Kidney (tissue), 22 donors: Measurements from ENCODE around the gene NKX2-2. TPM values are rescaled to one million over a fixed set of nuclear protein-coding genes. Genes with fewer than 3 reads are reported as not detected.

Experiments used
- DNase-seq, 5 donors: peaks; one replicate each; pipeline ENCODE4 v3.0.0-alpha.2; 2013 to 2020
- FAIRE-seq: peaks from 2 replicates; lab custom pipeline; 2012; peaks lifted over from hg19 to GRCh38; lab: Jason Lieb, UNC
- H3K27ac ChIP-seq, 2 donors: one replicate each; pipeline ENCODE4 v1.7.0; 2013; ENCODE audit warnings: low read depth in 2 of 2, low read length in 2 of 2, inconsistent platforms in 1 of 2
- H3K27me3 ChIP-seq: one replicate; pipeline ENCODE4 v1.7.1; 2013; ENCODE audit warnings: low read length, inconsistent platforms; ENCODE audit not compliant: control insufficient read depth, insufficient read depth
- H3K36me3 ChIP-seq, 3 donors: one replicate each; pipeline versions ENCODE4 v1.7.0 to v1.7.1; 2013; ENCODE audit warnings: low read length in 3 of 3, control low read depth in 1 of 3, inconsistent platforms in 1 of 3; ENCODE audit not compliant: insufficient read depth in 3 of 3, control insufficient read depth in 2 of 3
- H3K4me1 ChIP-seq, 3 donors: one replicate each; pipeline versions ENCODE4 v1.7.0 to v1.7.1; 2013; ENCODE audit warnings: low read length in 3 of 3, inconsistent platforms in 1 of 3, low read depth in 1 of 3; ENCODE audit not compliant: control insufficient read depth in 2 of 3, insufficient read depth in 2 of 3
- H3K4me3 ChIP-seq, 3 donors: one replicate each; pipeline versions ENCODE4 v1.7.0 to v1.8.1; 2013; ENCODE audit warnings: low read length in 3 of 3, control low read depth in 1 of 3, inconsistent platforms in 1 of 3
- H3K9ac ChIP-seq, 3 donors: one replicate each; pipeline versions ENCODE4 v1.7.0 to v1.7.1; 2013; ENCODE audit warnings: low read length in 3 of 3, control low read depth in 1 of 3, inconsistent platforms in 1 of 3
- H3K9me3 ChIP-seq, 3 donors: one replicate each; pipeline versions ENCODE4 v1.7.0 to v1.7.1; 2013; ENCODE audit warnings: low read length in 3 of 3, control low read depth in 1 of 3, inconsistent platforms in 1 of 3; ENCODE audit not compliant: control insufficient read depth in 2 of 3, insufficient read depth in 1 of 3
- CTCF ChIP-seq: IDR thresholded peaks from 3 replicates; pipeline ENCODE4 v1.5.1; 2012; ENCODE audit warnings: mild to moderate bottlenecking, moderate library complexity, borderline replicate concordance; ENCODE audit not compliant: insufficient read depth; ENCODE audit errors: extremely low read depth
- intact Hi-C: fragments of 100-400 bp; cut with DNase I; formaldehyde crosslinking; loops from one replicate; pipeline ENCODE4 v1.11.1; 2022
- long read RNA-seq, 10 donors: library from polyadenylated mRNA in 1 of 10; unstranded in 1 of 10; transcript quantifications; one replicate each; pipeline ENCODE4 v2.0.0 and lab custom pipeline, GENCODE V29; 2021 to 2026
- polyA plus RNA-seq: library from polyadenylated mRNA; stranded (reverse); fragments of 350-450 nt; fragmentation: Illumina TruSeq; extraction: RNeasy Lipid Tissue Mini Kit (QIAGEN cat#74804); gene quantifications from one replicate; pipeline ENCODE4 v1.2.3, GENCODE V29; 2014; ENCODE audit warnings: low read depth, low replicate concordance; ENCODE audit not compliant: insufficient read depth
- total RNA-seq: library from RNA; stranded (reverse); fragmentation: NEBNext Ultra II Directional; extraction: Animal tissue kit (Norgen Biotek cat#: 25700); gene quantifications from one replicate; pipeline ENCODE4 v1.2.1, GENCODE V29; 2021
- donor health status: control.
- donor health status: control.
- donor health status: control.
- donor health status: control.
- donor health status: control.
- donor health status: DM: yes; HTN: yes; CAD: no.
- donor health status: Normal renal cell carcinoma (clear cell type).

NKX2-2 gene
- total RNA-seq (not detected), polyA plus RNA-seq (not detected)
- long read RNA-seq, donor 1: 0 reads
- long read RNA-seq, donor 2: 0 reads
- long read RNA-seq, donor 3: 0 reads
- long read RNA-seq, donor 4: 0 reads
- long read RNA-seq, donor 5: 0 reads
- long read RNA-seq, donor 6: 0 reads
- long read RNA-seq, donor 7: 0 reads
- long read RNA-seq, donor 8: 0 reads
- long read RNA-seq, donor 9: 0 reads
- long read RNA-seq, donor 10: 0 reads

- FAIRE-seq: no peak
- H3K4me1 ChIP-seq: peaks cover 0 to 17% (median 0%) of the 10 kb centered on the region in 3 donors
- no peaks in the 10 kb centered on the region for H3K9me3 ChIP-seq
- H3K36me3 ChIP-seq: no peaks in the 10 kb centered on the region
- TF ChIP-seq CTCF: no peak
- DNase-seq: peak in 1 of 5 donors; percentile 39
- peaks cover 54% of the 10 kb centered on the region for H3K27me3 ChIP-seq
- H3K27ac ChIP-seq: no peak within 1 kb of the TSS
- no peak within 1 kb of the TSS for H3K9ac ChIP-seq
- H3K4me3 ChIP-seq: no peak within 1 kb of the TSS
- intact Hi-C loops: no loop called here
These were observed at the start of gene NKX2-2 for GRCh38 chr20:21513881-21514540. NKX2-2 (minus strand) TSS chr20:21514064; CDS start chr20:21513669, 395 bp downstream.

DNA sequence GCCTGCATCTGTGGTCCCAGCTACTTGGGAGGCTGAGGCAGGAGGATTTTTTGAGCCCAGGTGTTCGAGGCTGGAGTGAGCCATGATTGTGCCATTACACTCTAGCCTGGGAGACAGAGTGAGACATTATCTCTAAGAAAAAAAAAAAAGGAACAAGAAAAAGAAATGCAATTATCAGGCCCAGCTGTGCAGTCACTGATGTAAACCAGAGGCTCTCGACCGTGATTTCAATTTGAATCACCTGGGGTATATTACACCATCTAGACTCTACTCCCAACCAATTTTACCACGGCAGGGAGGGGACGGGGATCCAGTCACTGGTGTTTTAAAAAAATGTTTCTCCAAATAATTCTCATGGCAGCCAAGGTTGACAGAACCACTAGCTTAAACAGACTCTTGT lies 48.8 kb upstream of the NKX2-2 start:
- H3K4me1 ChIP-seq: peaks cover 0 to 6% (median 0%) of the 10 kb centered on the region in 3 donors
- H3K27me3 ChIP-seq: no peaks in the 10 kb centered on the region
- H3K4me3 ChIP-seq: no peak overlapping the region
- no peak overlapping the region for H3K9ac ChIP-seq
- no peak for FAIRE-seq
- DNase-seq: no peak
- H3K36me3 ChIP-seq: no peaks in the 10 kb centered on the region
- H3K27ac ChIP-seq: no peak overlapping the region
- no peak for TF ChIP-seq CTCF
- intact Hi-C loops: no loop called here
- no peaks in the 10 kb centered on the region for H3K9me3 ChIP-seq

DNA sequence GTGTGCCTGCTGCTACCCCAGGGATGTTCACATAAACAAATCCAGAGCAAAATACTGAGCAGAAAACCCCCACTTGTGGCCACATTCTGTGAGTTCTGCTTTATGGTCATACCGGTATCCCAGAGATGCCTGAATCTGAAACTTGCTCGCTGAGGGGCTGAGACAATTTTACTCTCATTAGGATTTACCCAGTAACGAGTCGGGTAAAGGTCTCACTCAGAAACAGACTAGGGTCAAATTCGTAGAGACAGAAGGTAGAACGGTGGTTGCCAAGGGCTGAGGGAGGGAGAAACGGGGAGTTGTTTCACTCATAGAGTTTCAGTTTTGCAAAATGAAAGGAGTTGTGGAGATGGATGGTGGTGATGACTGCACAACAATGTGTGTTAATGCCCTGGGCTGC lies 45.4 kb upstream of the NKX2-2 start:
- Histone ChIP-seq H3K27me3 (no peaks in the 10 kb centered on the region), H3K27ac (no peak overlapping the region), H3K36me3 (no peaks in the 10 kb centered on the region), H3K4me3 (no peak overlapping the region), H3K9ac (no peak overlapping the region), H3K9me3 (no peaks in the 10 kb centered on the region), H3K4me1 (peaks cover 0 to 6% (median 0%) of the 10 kb centered on the region in 3 donors)
- TF ChIP-seq CTCF: no peak
- DNase-seq: no peak
- intact Hi-C loops: no loop called here
- FAIRE-seq: no peak
